A549 (cell line): ENCODE results near the gene PI16. TPM values are rescaled to one million over a fixed set of nuclear protein-coding genes. Genes with fewer than 3 reads are reported as not detected.

Experiments
- ATAC-seq, 2 experiments: fragments of 200-7000 bp in 1 of 2; fragments of >200 bp in 1 of 2; cut with Nextera tagmentation in 1 of 2; cut with Tn5 transposase in 1 of 2; 3 replicates each; pipeline versions ENCODE4 v1.8.0 to v1.9.1; 2018 to 2020; ENCODE audit warnings: mild to moderate bottlenecking in 1 of 2, moderate library complexity in 1 of 2
- CTCF ChIA-PET: fragments of 300-600 bp; sonication (Branson Sonifier 250); formaldehyde crosslinking; extraction: SDS; loops from one replicate; lab custom pipeline; 2021; ENCODE audit warnings: antibody characterized with exemption, inconsistent platforms; lab: Yijun Ruan, JAX
- POLR2A ChIA-PET: fragments of 350-600 bp; formaldehyde crosslinking; extraction: SDS; loops from one replicate; lab custom pipeline; 2021; ENCODE audit warnings: antibody characterized with exemption, inconsistent platforms; lab: Yijun Ruan, JAX
- DNase-seq, 2 experiments: peaks; one replicate each; pipeline versions ENCODE4 v3.0.0 to v3.0.0-alpha.2; 2011 to 2016; ENCODE audit warnings: low read depth in 1 of 2, low spot score in 1 of 2
- FAIRE-seq: peaks from 2 replicates; lab custom pipeline; 2011; peaks lifted over from hg19 to GRCh38; lab: Jason Lieb, UNC
- H3K27ac ChIP-seq, 2 experiments: fragments of >200 bp; sonication (Bioruptor Twin); formaldehyde crosslinking; 3 replicates each; pipeline ENCODE4 v1.5.1; 2016 to 2017
- H3K4me1 ChIP-seq: fragments of >200 bp; sonication (Bioruptor Twin); formaldehyde crosslinking; 3 replicates; pipeline ENCODE4 v1.6.1; 2016
- H3K4me2 ChIP-seq: fragments of >200 bp; sonication (Bioruptor Twin); formaldehyde crosslinking; 3 replicates; pipeline ENCODE4 v1.6.1; 2016
- H3K4me3 ChIP-seq: fragments of >200 bp; sonication (Bioruptor Twin); formaldehyde crosslinking; 3 replicates; pipeline ENCODE4 v1.5.1; 2016
- H3K9me3 ChIP-seq: fragments of >200 bp; sonication (Bioruptor Twin); formaldehyde crosslinking; 3 replicates; pipeline ENCODE4 v1.6.1; 2016
- ATOH8 ChIP-seq: fragments of 250-450 bp; sonication (Bioruptor Pico); IDR thresholded peaks from 2 replicates; pipeline ENCODE4 v1.5.0; 2020; ENCODE audit warnings: low read depth, mild to moderate bottlenecking, moderate library complexity
- BHLHE40 ChIP-seq: IDR thresholded peaks from 2 replicates; pipeline ENCODE4 v1.6.1; 2012; ENCODE audit warnings: low read depth, low read length, inconsistent platforms
- CBX8 ChIP-seq: fragments of 200-600 bp; sonication (generic); IDR thresholded peaks from 2 replicates; pipeline ENCODE4 v1.6.1; 2016
- CEBPB ChIP-seq, 2 experiments: fragments of >200 bp in 1 of 2; sonication (Bioruptor Twin) in 1 of 2; formaldehyde crosslinking in 1 of 2; IDR thresholded peaks; 2 replicates each; pipeline ENCODE4 v1.6.1; 2012 to 2016
- CHD4 ChIP-seq: fragments of 200-600 bp; sonication (generic); IDR thresholded peaks from 2 replicates; pipeline ENCODE4 v1.6.1; 2016; ENCODE audit warnings: antibody characterized with exemption, mild to moderate bottlenecking, borderline replicate concordance
- CTCF ChIP-seq: fragments of >200 bp; sonication (Bioruptor Twin); formaldehyde crosslinking; IDR thresholded peaks from 3 replicates; pipeline ENCODE4 v1.5.1; 2016
- ESRRA ChIP-seq: fragments of 150-350 bp; IDR thresholded peaks from 2 replicates; pipeline ENCODE4 v1.6.1; 2014; ENCODE audit warnings: mild to moderate bottlenecking, low read length, borderline replicate concordance
- GATA3 ChIP-seq: IDR thresholded peaks from 2 replicates; pipeline ENCODE4 v1.6.1; 2012; ENCODE audit warnings: borderline replicate concordance
- HOXB13 ChIP-seq: fragments of 250-450 bp; sonication (Bioruptor Pico); IDR thresholded peaks from 2 replicates; pipeline ENCODE4 v1.5.0; 2020; ENCODE audit warnings: low read depth, mild to moderate bottlenecking, moderate library complexity
- JUNB ChIP-seq: fragments of >200 bp; sonication (Bioruptor Twin); formaldehyde crosslinking; IDR thresholded peaks from 2 replicates; pipeline ENCODE4 v1.6.1; 2016
- KDM1A ChIP-seq: fragments of 200-600 bp; sonication (generic); IDR thresholded peaks from 2 replicates; pipeline ENCODE4 v1.6.1; 2016; ENCODE audit warnings: low read depth, mild to moderate bottlenecking
- MAFK ChIP-seq: fragments of 450-650 bp; IDR thresholded peaks from 2 replicates; pipeline ENCODE4 v1.6.1; 2014; ENCODE audit not compliant: partially characterized antibody
- MAZ ChIP-seq: fragments of 150-350 bp; IDR thresholded peaks from 2 replicates; pipeline ENCODE4 v1.6.1; 2014; ENCODE audit warnings: antibody characterized with exemption, low read depth, low read length, borderline replicate concordance
- NPAS2 ChIP-seq: fragments of 250-450 bp; sonication (Bioruptor Pico); IDR thresholded peaks from 2 replicates; pipeline ENCODE4 v1.8.0; 2022; ENCODE audit warnings: mild to moderate bottlenecking, moderate library complexity, borderline replicate concordance
- PHF8 ChIP-seq: fragments of 200-600 bp; sonication (generic); IDR thresholded peaks from 2 replicates; pipeline ENCODE4 v1.6.1; 2016; ENCODE audit warnings: low read depth, mild to moderate bottlenecking, antibody characterized with exemption, moderate library complexity, borderline replicate concordance
- POLR2A ChIP-seq: IDR thresholded peaks from 2 replicates; pipeline ENCODE4 v1.6.1; 2012; ENCODE audit warnings: mild to moderate bottlenecking, low read length
- RCOR1 ChIP-seq: fragments of 150-350 bp; IDR thresholded peaks from 2 replicates; pipeline ENCODE4 v1.6.1; 2014; ENCODE audit warnings: antibody characterized with exemption, low read length, low read depth
- SMC3 ChIP-seq: fragments of >200 bp; sonication (Bioruptor Twin); formaldehyde crosslinking; IDR thresholded peaks from 3 replicates; pipeline ENCODE4 v1.6.1; 2018; ENCODE audit warnings: inconsistent platforms
- TFCP2L1 ChIP-seq: fragments of 250-450 bp; sonication (Bioruptor Pico); IDR thresholded peaks from 2 replicates; pipeline ENCODE4 v1.5.0; 2021; ENCODE audit warnings: mild to moderate bottlenecking
- TP53 ChIP-seq: fragments of 250-450 bp; sonication (Bioruptor Pico); IDR thresholded peaks from 2 replicates; pipeline ENCODE4 v1.5.0; 2021; ENCODE audit warnings: mild to moderate bottlenecking, moderate library complexity
- USF2 ChIP-seq: fragments of 450-650 bp; IDR thresholded peaks from 2 replicates; pipeline ENCODE4 v1.6.1; 2014; ENCODE audit warnings: antibody characterized with exemption
- ZC3H11A ChIP-seq: fragments of 450-650 bp; IDR thresholded peaks from 2 replicates; pipeline ENCODE4 v1.6.1; 2014; ENCODE audit warnings: antibody characterized with exemption, mild to moderate bottlenecking
- WGBS: methylation state at CpG from one replicate; pipeline ENCODE4 v1.1.6; 2017; ENCODE audit errors: missing lambda C conversion rate; 5-methylcytosine and 5-hydroxymethylcytosine counted together
- polyA plus RNA-seq, 4 experiments: library from polyadenylated mRNA; depleted of rRNA in 3 of 4; stranded (reverse); fragments of >200 nt; fragmentation: RNase III in 1 of 4; extraction: RNeasy Plus Mini Kit Qiagen cat#74134 plus additional on column Dnase treatment in 1 of 4; gene quantifications; 2 replicates in 3 of 4; 3 replicates in 1 of 4; pipeline ENCODE4 v1.2.3, GENCODE V29; 2011 to 2017

Gene PI16
- polyA plus RNA-seq, 2 of the 4 experiments (the other 2 are of a cell fraction), result not detected

- TF ChIP-seq TFCP2L1 (CRISPR knock-in tag), result no peak
- no peak for TF ChIP-seq CHD4
- no peak for TF ChIP-seq MAFK
- TF ChIP-seq PHF8, result no peak
- no peak for TF ChIP-seq CBX8
- TF ChIP-seq CTCF, result no peak
Measured at GRCh38 chr6:36963451-36964290, 9.1 kb downstream of the PI16 start (continued).

- WGBS, result 100% methylated on average over 1 of the region's 6 CpGs
- ChIA-PET POLR2A (no interaction called here), CTCF (interaction anchor here (0.6 to 1.6 kb wide), 3 partner anchors 13 to 244 kb away, joined by 3 to 4 read pairs (median 4); no protein-coding TSS in a partner anchor)
- H3K4me1 ChIP-seq, result peaks cover 15% of the 10 kb centered on the region
- no peak for DNase-seq
- no peak overlapping the region for H3K27ac ChIP-seq
- no peak for FAIRE-seq
- H3K4me3 ChIP-seq, result no peak overlapping the region
- H3K9me3 ChIP-seq, result no peaks in the 10 kb centered on the region
- H3K4me2 ChIP-seq, result no peak overlapping the region
- peak in 1 of 2 experiments; percentile 5; a peak in 2 of 6 replicates for ATAC-seq
- TF ChIP-seq TP53 (CRISPR knock-in tag), result no peak
- TF ChIP-seq JUNB, result no peak
- TF ChIP-seq HOXB13, result no peak
- no peak for TF ChIP-seq USF2
- no peak for TF ChIP-seq ATOH8 (CRISPR knock-in tag)
- no peak for TF ChIP-seq MAZ
- TF ChIP-seq KDM1A, result no peak
- TF ChIP-seq ZC3H11A, result no peak
Measured at GRCh38 chr6:36964349-36964748, 9.8 kb downstream of the PI16 start.

- no peak overlapping the region for H3K27ac ChIP-seq
- H3K9me3 ChIP-seq, result no peaks in the 10 kb centered on the region
- no peak for DNase-seq
- no peak overlapping the region for H3K4me2 ChIP-seq
- H3K4me1 ChIP-seq, result peaks cover 13% of the 10 kb centered on the region
- CTCF ChIA-PET, result interaction anchor here (0.6 to 2.1 kb wide), 4 partner anchors 8 to 244 kb away, joined by 3 to 9 read pairs (median 4); no protein-coding TSS in a partner anchor
- no peak for FAIRE-seq
- 100% methylated on average over 1 of the region's 4 CpGs for WGBS
- TF ChIP-seq JUNB (no peak), CBX8 (no peak), BHLHE40 (no peak)
- TF ChIP-seq, all 56 proteins: peak for 0
- ATAC-seq, result no peak; a peak in 1 of 6 replicates
- no peak overlapping the region for H3K4me3 ChIP-seq
- POLR2A ChIA-PET, result no interaction called here
Measured at GRCh38 chr6:36964908-36965307, 10.4 kb downstream of the PI16 start.

GRCh38 chr6:36967301-36967700 lies 12.8 kb downstream of the PI16 start:
- Histone ChIP-seq H3K4me3 (no peak overlapping the region), H3K4me2 (no peak overlapping the region), H3K9me3 (no peaks in the 10 kb centered on the region), H3K27ac (no peak overlapping the region), H3K4me1 (no peaks in the 10 kb centered on the region)
- DNase-seq (no peak), ATAC-seq (no peak), FAIRE-seq (no peak)
- TF ChIP-seq NPAS2 (CRISPR knock-in tag) (no peak), TFCP2L1 (CRISPR knock-in tag) (no peak), ATOH8 (CRISPR knock-in tag) (no peak), GATA3 (no peak), SMC3 (no peak), ESRRA (no peak), RCOR1 (no peak), CEBPB (IDR thresholded peaks at IDR 0.05) (no peak), TP53 (CRISPR knock-in tag) (no peak), POLR2A (no peak)
- POLR2A ChIA-PET, result no interaction called here
- WGBS, result 67% methylated on average over 2 of the region's 3 CpGs
- CTCF ChIA-PET, result no interaction called here
